Progenitor cell of endocrine pancreas (in vitro differentiated cells): ENCODE data around the gene NMB. TPM values are rescaled to one million over a fixed set of nuclear protein-coding genes. Genes with fewer than 3 reads are reported as not detected.

Experiments
- DNase-seq: peaks from one replicate; pipeline ENCODE4 v3.0.0; 2021; ENCODE audit warnings: low spot score; ENCODE audit not compliant: unreplicated experiment
- H3K27ac Mint-ChIP-seq: 2 replicates; pipeline ENCODE4 v1.8.0; 2021; ENCODE audit warnings: mild to moderate bottlenecking, moderate library complexity, mixed read lengths
- H3K27me3 Mint-ChIP-seq: 2 replicates; pipeline ENCODE4 v1.8.0; 2021; ENCODE audit warnings: mixed read lengths
- H3K36me3 Mint-ChIP-seq: 2 replicates; pipeline ENCODE4 v1.8.0; 2022; ENCODE audit warnings: mixed read lengths; ENCODE audit not compliant: insufficient read depth
- H3K4me1 Mint-ChIP-seq: 2 replicates; pipeline ENCODE4 v1.8.0; 2021; ENCODE audit warnings: low read depth, mixed read lengths
- H3K4me3 Mint-ChIP-seq: 2 replicates; pipeline ENCODE4 v1.8.0; 2021; ENCODE audit warnings: low read depth, mild to moderate bottlenecking, moderate library complexity, mixed read lengths
- H3K9me3 Mint-ChIP-seq: 2 replicates; pipeline ENCODE4 v1.8.0; 2021; ENCODE audit warnings: low read depth, mixed read lengths
- long read RNA-seq: library from polyadenylated mRNA; unstranded; transcript quantifications from one replicate; pipeline ENCODE4 v2.0.0, GENCODE V29; 2020
- total RNA-seq: library from RNA; stranded (reverse); gene quantifications from 2 replicates; pipeline ENCODE4 v1.2.1, GENCODE V29; 2021
- TF ChIP-seq, protein P1 (sequence below): fragments of 200-600 bp; sonication (generic); IDR thresholded peaks from one replicate; pipeline ENCODE4 v1.5.0; 2021; ENCODE audit warnings: antibody characterized with exemption, mild to moderate bottlenecking; ENCODE audit not compliant: unreplicated experiment

The NMB gene, protein sequence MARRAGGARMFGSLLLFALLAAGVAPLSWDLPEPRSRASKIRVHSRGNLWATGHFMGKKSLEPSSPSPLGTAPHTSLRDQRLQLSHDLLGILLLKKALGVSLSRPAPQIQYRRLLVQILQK
- total RNA-seq = 4.9 and 6.1 TPM in 2 replicates
- long read RNA-seq, partial matches to known transcripts = 0 of 1 reads
- long read RNA-seq, other reads (novel, unspliced or antisense) = 0 of 1 reads

DNA sequence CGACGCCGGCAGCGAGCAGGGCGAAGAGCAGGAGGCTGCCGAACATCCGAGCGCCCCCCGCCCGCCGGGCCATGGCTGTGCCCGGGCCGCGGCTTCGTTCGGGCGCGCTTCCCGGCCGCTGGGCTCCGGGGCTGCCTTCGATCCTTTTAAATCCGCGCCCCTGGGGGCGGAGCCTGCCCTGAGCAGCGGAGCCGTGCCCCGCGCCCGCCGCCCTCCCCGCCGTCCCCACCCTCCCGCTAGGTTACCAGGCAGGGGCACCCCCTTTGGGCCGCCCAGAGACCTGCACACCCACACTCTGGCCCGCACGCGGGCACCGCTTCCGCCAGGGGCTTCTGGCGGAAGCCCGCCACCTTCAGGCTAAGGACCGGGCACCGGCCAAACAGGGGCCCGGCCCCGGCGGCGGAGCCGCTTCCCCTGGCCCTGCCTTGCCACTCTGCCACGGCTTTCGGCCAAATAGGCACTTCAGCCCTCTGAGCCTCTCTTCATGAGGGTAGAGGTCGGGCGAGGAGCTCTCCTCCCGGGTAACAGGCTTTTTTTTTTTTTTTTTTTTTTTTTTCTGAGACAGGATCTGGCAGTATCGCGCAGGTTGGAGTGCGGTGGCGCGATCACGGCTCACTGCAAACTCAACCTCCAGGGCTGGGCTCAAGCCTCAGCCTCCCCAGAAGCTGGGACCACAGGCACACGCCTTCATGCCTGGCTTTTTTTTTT, at the start of gene NMB:
TSS of gene NMB (minus strand) at position 120 of the 708 bp plus-strand sequence. CDS start at position 73, 47 bp downstream.
- H3K27ac Mint-ChIP-seq = peak within 1 kb of the TSS; percentile 87
- no peaks in the 10 kb centered on the region for H3K9me3 Mint-ChIP-seq
- peak within 1 kb of the TSS; percentile 71 for H3K4me3 Mint-ChIP-seq
- DNase-seq = peak; percentile 84
- H3K27me3 Mint-ChIP-seq = peaks cover 14% of the 10 kb centered on the region
- peaks cover 27% of the 10 kb centered on the region for H3K4me1 Mint-ChIP-seq
- TF ChIP-seq, protein P1, sequence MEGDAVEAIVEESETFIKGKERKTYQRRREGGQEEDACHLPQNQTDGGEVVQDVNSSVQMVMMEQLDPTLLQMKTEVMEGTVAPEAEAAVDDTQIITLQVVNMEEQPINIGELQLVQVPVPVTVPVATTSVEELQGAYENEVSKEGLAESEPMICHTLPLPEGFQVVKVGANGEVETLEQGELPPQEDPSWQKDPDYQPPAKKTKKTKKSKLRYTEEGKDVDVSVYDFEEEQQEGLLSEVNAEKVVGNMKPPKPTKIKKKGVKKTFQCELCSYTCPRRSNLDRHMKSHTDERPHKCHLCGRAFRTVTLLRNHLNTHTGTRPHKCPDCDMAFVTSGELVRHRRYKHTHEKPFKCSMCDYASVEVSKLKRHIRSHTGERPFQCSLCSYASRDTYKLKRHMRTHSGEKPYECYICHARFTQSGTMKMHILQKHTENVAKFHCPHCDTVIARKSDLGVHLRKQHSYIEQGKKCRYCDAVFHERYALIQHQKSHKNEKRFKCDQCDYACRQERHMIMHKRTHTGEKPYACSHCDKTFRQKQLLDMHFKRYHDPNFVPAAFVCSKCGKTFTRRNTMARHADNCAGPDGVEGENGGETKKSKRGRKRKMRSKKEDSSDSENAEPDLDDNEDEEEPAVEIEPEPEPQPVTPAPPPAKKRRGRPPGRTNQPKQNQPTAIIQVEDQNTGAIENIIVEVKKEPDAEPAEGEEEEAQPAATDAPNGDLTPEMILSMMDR = peak; percentile 73
- H3K36me3 Mint-ChIP-seq = peaks cover 1% of the 10 kb centered on the region

- no peak for DNase-seq
- TF ChIP-seq, protein P1 = no peak
- Mint-ChIP-seq H3K36me3 (peaks cover 8% of the 10 kb centered on the region), H3K27ac (peak overlapping the region; percentile 86), H3K4me3 (no peak overlapping the region), H3K9me3 (no peaks in the 10 kb centered on the region), H3K4me1 (peaks cover 1% of the 10 kb centered on the region), H3K27me3 (no peaks in the 10 kb centered on the region)
Observed at GRCh38 chr15:84703808-84704207, 45.8 kb upstream of the NMB start.

GRCh38 chr15:84702961-84703482, 45.0 kb upstream of the NMB start:
- TF ChIP-seq, protein P1 = no peak
- no peak overlapping the region for H3K4me3 Mint-ChIP-seq
- peaks cover 3% of the 10 kb centered on the region for H3K36me3 Mint-ChIP-seq
- H3K27me3 Mint-ChIP-seq = no peaks in the 10 kb centered on the region
- no peak overlapping the region for H3K27ac Mint-ChIP-seq
- H3K9me3 Mint-ChIP-seq = no peaks in the 10 kb centered on the region
- no peaks in the 10 kb centered on the region for H3K4me1 Mint-ChIP-seq
- no peak for DNase-seq

GRCh38 chr15:84699538-84700191, 41.7 kb upstream of the NMB start:
- Mint-ChIP-seq H3K9me3 (no peaks in the 10 kb centered on the region), H3K4me1 (peaks cover 5% of the 10 kb centered on the region), H3K27me3 (no peaks in the 10 kb centered on the region), H3K27ac (peak overlapping the region; percentile 52), H3K36me3 (peaks cover 3% of the 10 kb centered on the region), H3K4me3 (no peak overlapping the region)
- no peak for DNase-seq
- TF ChIP-seq, protein P1 = no peak
